Measurements from ENCODE around the gene EVA1A. TPM values are rescaled to one million over a fixed set of nuclear protein-coding genes. Genes with fewer than 3 reads are reported as not detected.

The EVA1A gene
- total and polyA plus RNA-seq, 2 of the 8 experiments (the other 6 are each of a cell fraction or from before 2014, with no cell fraction given), result 2.4 to 4.3 TPM

DNA sequence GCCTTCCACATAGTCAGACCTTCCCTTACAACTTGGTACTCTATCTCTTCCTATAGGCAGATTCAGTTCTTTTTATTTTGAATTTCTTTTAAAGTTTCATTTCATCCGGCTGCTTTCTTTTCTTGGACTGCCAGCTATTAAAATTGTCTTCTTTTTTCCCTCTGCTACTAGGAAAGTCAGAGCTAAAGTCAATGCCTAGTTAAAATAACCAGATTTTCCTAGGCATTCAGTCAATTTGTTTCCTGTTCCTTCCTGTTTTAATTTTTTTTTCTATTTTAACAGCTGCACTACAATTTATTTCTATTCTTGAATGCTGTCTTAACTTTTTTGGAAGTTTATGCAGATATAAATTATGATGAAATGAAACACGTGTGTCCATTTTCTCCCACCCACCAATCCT lies 84.8 kb downstream of the EVA1A start:
- no peak overlapping the region for H3K27ac ChIP-seq (ENCODE audit: low read depth, low read length)
- H3K9ac ChIP-seq (replicated peaks in 1 of 4; ENCODE audit: extremely low read depth in 1 of 4, low read depth in 3 of 4, low read length in 3 of 4), result no peak overlapping the region
- H3K56ac ChIP-seq (replicated peaks; ENCODE audit: insufficient read length, low read depth, low read length), result no peak overlapping the region
- no peak overlapping the region for H3K14ac ChIP-seq (ENCODE audit: insufficient read length)
- H4K5ac ChIP-seq (ENCODE audit: insufficient read length, low read depth, low read length), result no peak overlapping the region
- no peak overlapping the region for H3K4ac ChIP-seq (replicated peaks; ENCODE audit: insufficient read length, low read depth, low read length)
- H4K8ac ChIP-seq (ENCODE audit: extremely low read depth, insufficient read depth, low read length), result no peak overlapping the region
- H3K4me1 ChIP-seq (replicated peaks in 1 of 4; ENCODE audit: control insufficient read depth in 3 of 4, insufficient read depth in 4 of 4, low read length in 3 of 4), result peaks cover 0 to 11% (median under 1%) of the 10 kb centered on the region in 4 experiments; a peak in 3 of 7 replicates
- no peak overlapping the region for H2BK5ac ChIP-seq (ENCODE audit: low read depth, low read length)
- H3K18ac ChIP-seq (ENCODE audit: extremely low read depth, low read length), result no peak overlapping the region
- POLR2A ChIA-PET (ENCODE audit: partially characterized antibody), result no interaction called here
- no peak for FAIRE-seq
- no peaks in the 10 kb centered on the region for H3K23me2 ChIP-seq (ENCODE audit: low read depth, low read length)
- no peaks in the 10 kb centered on the region for H3K27me3 ChIP-seq (replicated peaks in 1 of 4; ENCODE audit: control insufficient read depth in 3 of 4, extremely low read depth in 1 of 4, insufficient read depth in 3 of 4, low read length in 3 of 4)
- no peak for DNase-seq (ENCODE audit: low read depth in 1 of 2, low spot score in 2 of 2)
- H2AK5ac ChIP-seq (ENCODE audit: low read depth, low read length), result no peak overlapping the region
- H2BK120ac ChIP-seq (replicated peaks; ENCODE audit: low read depth, low read length), result no peak overlapping the region
- WGBS, 2 experiments (ENCODE audit: extremely low coverage in 1 of 2, insufficient coverage in 1 of 2, insufficient read length in 1 of 2, insufficient replicate concordance in 2 of 2, low coverage in 1 of 2, low lambda C conversion rate in 2 of 2, missing lambda C conversion rate in 1 of 2), result 61% methylated on average over 2 of the region's 2 CpGs; no CpG with 5 or more reads in 1 of the 2 experiments
- H3K9me3 ChIP-seq (ENCODE audit: insufficient read depth in 2 of 2, low read depth in 1 of 2, low read length in 1 of 2), result no peaks in the 10 kb centered on the region
- no peaks in the 10 kb centered on the region for H3K36me3 ChIP-seq (ENCODE audit: control insufficient read depth in 2 of 4, insufficient read depth in 4 of 4, low read length in 3 of 4)
- no peaks in the 10 kb centered on the region for H3K79me1 ChIP-seq (ENCODE audit: low read depth, low read length)
- H3K23ac ChIP-seq (ENCODE audit: insufficient read length), result no peak overlapping the region
- no peaks in the 10 kb centered on the region for H3K79me2 ChIP-seq (ENCODE audit: control insufficient read depth in 1 of 2, insufficient read depth in 2 of 2, low read length in 2 of 2)
- no peak overlapping the region for H2BK15ac ChIP-seq (ENCODE audit: low read length)
- TF ChIP-seq RXRA (IDR thresholded peaks at IDR 0.05; ENCODE audit: insufficient read depth, low read depth, low read length) (no peak), TCF12 (IDR thresholded peaks at IDR 0.05; ENCODE audit: low read depth, low read length) (no peak), SRF (IDR thresholded peaks at IDR 0.05; ENCODE audit: low read depth, low read length) (no peak), HDAC6 (IDR thresholded peaks at IDR 0.05; ENCODE audit: low read depth, low read length) (no peak), KDM5A (IDR thresholded peaks at IDR 0.05; ENCODE audit: low read length) (no peak)
- H4K20me1 ChIP-seq (replicated peaks in 1 of 2; ENCODE audit: control insufficient read depth in 1 of 2, insufficient read depth in 2 of 2, low read length in 2 of 2), result no peaks in the 10 kb centered on the region
- no peak overlapping the region for H2BK20ac ChIP-seq (ENCODE audit: low read length)
- no peak overlapping the region for H2BK12ac ChIP-seq (ENCODE audit: low read depth, low read length)
- no peak overlapping the region for H3K4me3 ChIP-seq (ENCODE audit: extremely low read depth in 1 of 4, insufficient read depth in 2 of 4, low read depth in 3 of 4, low read length in 4 of 4)
- H2AFZ ChIP-seq (ENCODE audit: low read length), result no peak overlapping the region
- H4K91ac ChIP-seq (replicated peaks; ENCODE audit: insufficient read length, low read length), result no peak overlapping the region
- CTCF ChIA-PET (ENCODE audit: partially characterized antibody), result interaction anchor here (1.0 to 10.5 kb wide), 3 partner anchors 9 to 465 kb away, joined by 3 to 77 read pairs (median 4); no protein-coding TSS in a partner anchor
- no peak overlapping the region for H3K4me2 ChIP-seq (ENCODE audit: insufficient read depth in 1 of 2, low read depth in 2 of 2, low read length in 2 of 2)

Data from H1 (cell line).